ENCODE results near the gene ST6GALNAC2. TPM values are rescaled to one million over a fixed set of nuclear protein-coding genes. Genes with fewer than 3 reads are reported as not detected.

Gene ST6GALNAC2
- total RNA-seq, 6 experiments from 2014 or later = 0.81 to 5.0 (median 2.3) TPM

DNA sequence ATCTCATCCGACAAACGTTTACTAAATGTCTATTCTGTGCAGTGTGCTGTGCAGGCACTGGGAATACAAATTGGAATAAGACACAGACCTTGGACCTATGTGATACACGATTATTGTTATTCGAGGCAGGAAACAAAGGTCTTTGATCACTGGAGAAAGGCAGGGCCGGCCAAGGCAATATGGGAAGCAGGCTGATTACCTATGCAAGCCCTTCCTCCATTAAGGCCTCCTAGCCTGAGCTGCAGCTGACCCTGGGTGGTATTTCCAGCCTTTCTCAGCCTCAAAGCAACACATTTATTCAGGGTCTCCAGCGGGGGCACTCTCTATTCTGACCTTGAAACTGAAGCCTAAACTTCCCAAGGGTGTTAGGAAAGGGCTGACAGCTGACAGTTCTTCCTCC lies 44.5 kb upstream of the ST6GALNAC2 start:
- intact Hi-C loops (cut with DNase I) = no loop called here
- Histone ChIP-seq H3K36me3 (no peaks in the 10 kb centered on the region), H3K27me3 (no peaks in the 10 kb centered on the region), H3K27ac (no peak overlapping the region), H3K4me1 (no peaks in the 10 kb centered on the region), H3K9me3 (no peaks in the 10 kb centered on the region), H3K4me3 (no peak overlapping the region)
- DNase-seq = no peak
- TF ChIP-seq POLR2A (IDR thresholded peaks at IDR 0.05) = no peak
- TF ChIP-seq CTCF (IDR thresholded peaks at IDR 0.05) = no peak
- 68% methylated on average over 5 of the region's 6 CpGs for WGBS (ENCODE audit: insufficient coverage, low coverage, low lambda C conversion rate, missing lambda C conversion rate)
- ATAC-seq = no peak

GRCh38 chr17:76627510-76627909 lies 41.9 kb upstream of the ST6GALNAC2 start:
- Histone ChIP-seq H3K36me3 (no peaks in the 10 kb centered on the region), H3K27ac (no peak overlapping the region), H3K4me3 (no peak overlapping the region), H3K27me3 (no peaks in the 10 kb centered on the region), H3K9me3 (no peaks in the 10 kb centered on the region), H3K4me1 (no peaks in the 10 kb centered on the region)
- DNase-seq (no peak), ATAC-seq (no peak)
- WGBS (ENCODE audit: insufficient coverage, low coverage, low lambda C conversion rate, missing lambda C conversion rate) = 88% methylated on average over 5 of the region's 13 CpGs
- TF ChIP-seq CTCF (IDR thresholded peaks at IDR 0.05) (no peak), POLR2A (IDR thresholded peaks at IDR 0.05) (no peak)
- intact Hi-C loops (cut with DNase I) = loop anchor here in 1 of 2 donors (5.0 kb wide), 1 partner anchor 110 kb away; no protein-coding TSS in a partner anchor

DNA sequence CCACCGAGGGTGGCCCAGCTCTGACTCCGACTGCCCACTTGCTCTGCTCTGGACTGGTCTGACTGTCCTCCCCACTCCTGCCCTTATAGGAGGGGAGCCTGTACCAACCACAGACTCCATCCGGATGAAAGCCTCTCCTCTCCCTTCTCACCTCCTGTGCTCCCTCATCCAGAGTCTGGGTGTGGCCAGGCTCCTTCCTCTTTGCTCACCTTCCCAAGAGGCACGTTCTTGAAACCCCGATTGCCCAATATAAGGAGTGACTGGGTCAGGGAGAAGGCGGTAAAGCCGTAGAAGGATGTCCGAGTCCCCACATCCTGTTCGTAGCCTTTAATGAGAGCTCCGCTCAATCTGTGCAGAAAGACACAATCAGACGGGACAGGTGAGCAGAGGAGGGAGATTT lies 40.8 kb upstream of the ST6GALNAC2 start:
- 50% methylated on average over 5 of the region's 11 CpGs for WGBS (ENCODE audit: insufficient coverage, low coverage, low lambda C conversion rate, missing lambda C conversion rate)
- no peak for TF ChIP-seq CTCF (IDR thresholded peaks at IDR 0.05)
- no peak for TF ChIP-seq POLR2A (IDR thresholded peaks at IDR 0.05)
- DNase-seq (no peak), ATAC-seq (peak in 1 of 4 donors; percentile 4)
- Histone ChIP-seq H3K27ac (no peak overlapping the region), H3K9me3 (no peaks in the 10 kb centered on the region), H3K27me3 (no peaks in the 10 kb centered on the region), H3K4me1 (no peaks in the 10 kb centered on the region), H3K4me3 (no peak overlapping the region), H3K36me3 (no peaks in the 10 kb centered on the region)
- intact Hi-C loops (cut with DNase I) = loop anchor here in 1 of 2 donors (5.0 kb wide), 1 partner anchor 109 kb away; no protein-coding TSS in a partner anchor

GRCh38 chr17:76625496-76625895 lies 39.8 kb upstream of the ST6GALNAC2 start:
- DNase-seq (peak in 1 of 3 donors; percentile 35), ATAC-seq (no peak)
- Histone ChIP-seq H3K27me3 (no peaks in the 10 kb centered on the region), H3K9me3 (no peaks in the 10 kb centered on the region), H3K27ac (no peak overlapping the region), H3K4me1 (no peaks in the 10 kb centered on the region), H3K36me3 (no peaks in the 10 kb centered on the region), H3K4me3 (no peak overlapping the region)
- WGBS (ENCODE audit: insufficient coverage, low coverage, low lambda C conversion rate, missing lambda C conversion rate) = no CpG with 5 or more reads among the region's 6 CpGs
- intact Hi-C loops (cut with DNase I) = loop anchor here in 1 of 2 donors (5.0 kb wide), 1 partner anchor 108 kb away; no protein-coding TSS in a partner anchor
- TF ChIP-seq CTCF (IDR thresholded peaks at IDR 0.05) = no peak
- no peak for TF ChIP-seq POLR2A (IDR thresholded peaks at IDR 0.05)
